K562 (cell line): ENCODE measurements around the gene SPRED2. TPM values are rescaled to one million over a fixed set of nuclear protein-coding genes. Genes with fewer than 3 reads are reported as not detected.
"Not testable (repeated sequence)": the region's sequence is repeated elsewhere in the genome, so short reads cannot be mapped to it uniquely, and the experiment has no call there.

Experiments
- ATAC-seq: fragments of 200-7000 bp; cut with Tn5 transposase; 3 replicates; pipeline ENCODE4 v1.9.1; 2020; ENCODE audit warnings: moderate library complexity
- BruUV-seq: library from RNA; stranded (reverse); fragments of 400-500 nt; replicated peaks from 2 replicates; lab custom pipeline; 2021; lab: Mats Ljungman, UMichigan
- CTCF ChIA-PET: fragments of 300-600 bp; formaldehyde crosslinking; extraction: SDS; loops from one replicate; lab custom pipeline; 2021; ENCODE audit warnings: low intra/inter-chr PET ratio; lab: Yijun Ruan, JAX
- POLR2A ChIA-PET: fragments of 300-600, 350-650 bp; sonication (Branson Sonifier 250); formaldehyde crosslinking; extraction: SDS; loops from one replicate; lab custom pipeline; 2021; ENCODE audit warnings: antibody characterized with exemption, inconsistent platforms; lab: Yijun Ruan, JAX
- DNase-seq, 4 experiments: peaks; one replicate each; pipeline versions ENCODE4 v3.0.0 to v3.0.0-alpha.2; 2011 to 2018; ENCODE audit warnings: low spot score in 3 of 4, mixed read lengths in 3 of 4; ENCODE audit errors: extremely low read depth in 1 of 4
- FAIRE-seq: peaks from 2 replicates; lab custom pipeline; 2011; peaks lifted over from hg19 to GRCh38; lab: Jason Lieb, UNC
- H2AFZ ChIP-seq: 2 replicates; pipeline ENCODE4 v1.6.0; 2011; ENCODE audit warnings: low read depth, low read length, control low read depth, inconsistent platforms
- H3K27ac ChIP-seq: fragments of 200-600 bp; 3 replicates; pipeline ENCODE4 v1.8.0; 2011; ENCODE audit warnings: low read depth, mild to moderate bottlenecking, control low read depth, inconsistent platforms, low read length, moderate library complexity, mixed read lengths; ENCODE audit errors: extremely low read depth
- H3K27me3 ChIP-seq, 2 experiments: fragments of 300-600 bp in 1 of 2; 2 replicates in 1 of 2; 3 replicates in 1 of 2; pipeline versions ENCODE4 v1.6.0 to v1.8.0; 2011; ENCODE audit warnings: inconsistent platforms in 2 of 2, low read length in 2 of 2, mild to moderate bottlenecking in 1 of 2, mixed read lengths in 1 of 2, moderate library complexity in 1 of 2; ENCODE audit not compliant: control insufficient read depth in 2 of 2, insufficient read depth in 2 of 2
- H3K36me3 ChIP-seq: fragments of 300-600 bp; 3 replicates; pipeline ENCODE4 v1.8.0; 2011; ENCODE audit warnings: mild to moderate bottlenecking, low read length, inconsistent platforms; ENCODE audit not compliant: control insufficient read depth, insufficient read depth
- H3K4me1 ChIP-seq, 2 experiments: fragments of 200-600 bp in 1 of 2; replicated peaks in 1 of 2; 2 replicates in 1 of 2; 3 replicates in 1 of 2; pipeline versions ENCODE4 v1.5.1 to v1.8.0; 2011; ENCODE audit warnings: inconsistent platforms in 2 of 2, low read length in 2 of 2, mild to moderate bottlenecking in 1 of 2, mixed read lengths in 1 of 2, moderate library complexity in 1 of 2; ENCODE audit not compliant: control insufficient read depth in 2 of 2, insufficient read depth in 2 of 2
- H3K4me2 ChIP-seq: 2 replicates; pipeline ENCODE4 v1.6.1; 2011; ENCODE audit warnings: low read length, control low read depth, inconsistent platforms, mixed read lengths; ENCODE audit not compliant: insufficient read depth
- H3K4me3 ChIP-seq: fragments of 200-600 bp; sonication (generic), shearing (Covaris generic); 2 replicates; pipeline ENCODE4 v1.5.1; 2016; ENCODE audit warnings: control low read depth, inconsistent platforms
- H3K79me2 ChIP-seq: fragments of 200-600 bp; 3 replicates; pipeline ENCODE4 v1.8.0; 2011; ENCODE audit warnings: low read length, inconsistent platforms; ENCODE audit not compliant: control insufficient read depth, insufficient read depth
- H3K9ac ChIP-seq, 2 experiments: 2 replicates each; pipeline versions ENCODE4 v1.6.0 to v1.6.1; 2011; ENCODE audit warnings: low read depth in 2 of 2, low read length in 2 of 2, control low read depth in 1 of 2, inconsistent platforms in 1 of 2, mild to moderate bottlenecking in 1 of 2, mixed read lengths in 1 of 2; ENCODE audit not compliant: insufficient read depth in 1 of 2
- H3K9me1 ChIP-seq: one replicate; pipeline ENCODE4 v1.6.0; 2011; ENCODE audit warnings: inconsistent platforms, mild to moderate bottlenecking, low read length, moderate library complexity; ENCODE audit not compliant: control insufficient read depth, insufficient read depth
- H3K9me3 ChIP-seq: replicated peaks from 2 replicates; pipeline ENCODE4 v1.5.1; 2011; ENCODE audit warnings: low read depth, low read length, inconsistent platforms; ENCODE audit not compliant: control insufficient read depth, insufficient read depth
- H4K20me1 ChIP-seq: replicated peaks from 2 replicates; pipeline ENCODE4 v1.6.1; 2011; ENCODE audit warnings: low read length, inconsistent platforms, mixed read lengths; ENCODE audit not compliant: control insufficient read depth, insufficient read depth
- ARID3A ChIP-seq: IDR thresholded peaks from 2 replicates; pipeline ENCODE4 v1.6.1; 2012; ENCODE audit warnings: low read depth, low read length, improper control_type of control experiment, borderline replicate concordance
- KDM1A ChIP-seq, 2 experiments: fragments of 450-650 bp; IDR thresholded peaks; 2 replicates each; pipeline ENCODE4 v1.6.1; 2016; ENCODE audit warnings: mild to moderate bottlenecking in 2 of 2
- KLF10 ChIP-seq: fragments of 250-450 bp; sonication (Bioruptor Pico); IDR thresholded peaks from 2 replicates; pipeline ENCODE4 v1.6.1; 2021; ENCODE audit warnings: matching md5 sums
- MYC ChIP-seq, 2 experiments: fragments of 250-450 bp in 1 of 2; sonication (Bioruptor Pico) in 1 of 2; IDR thresholded peaks; 2 replicates each; pipeline versions ENCODE4 v1.5.1 to v1.6.1; 2012 to 2021; ENCODE audit warnings: low read depth in 2 of 2, borderline replicate concordance in 1 of 2, improper control_type of control experiment in 1 of 2, low read length in 1 of 2, mild to moderate bottlenecking in 1 of 2, moderate library complexity in 1 of 2
- NR1H2 ChIP-seq: sonication (generic); formaldehyde crosslinking; IDR thresholded peaks from 2 replicates; pipeline ENCODE4 v1.4.0; 2020; ENCODE audit warnings: mild to moderate bottlenecking, missing genetic modification reagents
- SP2 ChIP-seq: IDR thresholded peaks from 2 replicates; pipeline ENCODE4 v1.6.1; 2011; ENCODE audit warnings: mild to moderate bottlenecking, low read depth, low read length, moderate library complexity; ENCODE audit not compliant: poor library complexity, severe bottlenecking; ENCODE audit errors: extremely low read depth
- STAG1 ChIP-seq: sonication (generic); formaldehyde crosslinking; IDR thresholded peaks from 2 replicates; pipeline ENCODE4 v1.5.0; 2020; ENCODE audit warnings: missing genetic modification reagents, borderline replicate concordance
- ZNF696 ChIP-seq: fragments of 250-450 bp; sonication (Bioruptor Pico); conservative IDR thresholded peaks from 2 replicates; pipeline ENCODE4 v1.4.0; 2020; ENCODE audit warnings: mild to moderate bottlenecking, moderate library complexity
- ZNF699 ChIP-seq: fragments of 250-450 bp; sonication (Bioruptor Pico); IDR thresholded peaks from 2 replicates; pipeline ENCODE4 v1.8.0; 2021; ENCODE audit warnings: mild to moderate bottlenecking, moderate library complexity; ENCODE audit not compliant: insufficient replicate concordance
- WGBS: fragments of 100-300 bp; shearing (Covaris generic); methylation state at CpG from one replicate; pipeline ENCODE4 v1.1.6; 2016; ENCODE audit warnings: low coverage, mixed read lengths; ENCODE audit not compliant: insufficient coverage; ENCODE audit errors: missing lambda C conversion rate; 5-methylcytosine and 5-hydroxymethylcytosine counted together
- in situ Hi-C: fragments of 300-500 bp; cut with MboI; formaldehyde crosslinking; loops from 4 replicates; pipeline ENCODE4 v1.15.0; 2018; ENCODE audit warnings: inconsistent platforms, mixed read lengths
- intact Hi-C: fragments of 100-400 bp; cut with micrococcal nuclease; formaldehyde crosslinking; loops from 2 replicates; pipeline ENCODE4 v1.14.2; 2022
- polyA plus RNA-seq, 8 experiments: library from polyadenylated mRNA; depleted of rRNA in 4 of 8; stranded (reverse) in 5 of 8; unstranded in 3 of 8; fragments of >200 nt; fragmentation: Nextera tagmentation in 2 of 8; fragmentation: Illumina TruSeq in 1 of 8; extraction: Ambion mirVana in 2 of 8; extraction: Trizol in 1 of 8; gene quantifications; 2 replicates each; pipeline versions ENCODE4 v1.2.1 to v1.2.3, GENCODE V29; 2011 to 2014; ENCODE audit warnings: inconsistent platforms in 1 of 8, missing spikeins in 1 of 8
- total RNA-seq, 7 experiments: library from RNA; depleted of rRNA in 6 of 7; stranded (reverse); fragments of >200 nt in 6 of 7; fragmentation: Illumina TruSeq in 2 of 7; extraction: Trizol in 2 of 7; gene quantifications; 2 replicates each; pipeline versions ENCODE4 v1.2.1 to v1.2.3, GENCODE V29; 2011 to 2021; ENCODE audit warnings: low replicate concordance in 1 of 7

Gene SPRED2
- total and polyA plus RNA-seq, 9 of the 15 experiments (the other 6 are each of a cell fraction or from before 2014, with no cell fraction given): 4.6 to 50.8 (median 14.1) TPM

GRCh38 chr2:65337915-65338314, 94.5 kb downstream of the SPRED2 start:
- H4K20me1 ChIP-seq, H3K27me3 ChIP-seq, ATAC-seq, H2AFZ ChIP-seq, H3K9me1 ChIP-seq, BruUV-seq, H3K9me3 ChIP-seq, CTCF ChIA-PET, intact Hi-C loops, H3K9ac ChIP-seq, FAIRE-seq, H3K4me2 ChIP-seq, H3K4me1 ChIP-seq, DNase-seq, in situ Hi-C loops, H3K27ac ChIP-seq, H3K4me3 ChIP-seq, POLR2A ChIA-PET, H3K79me2 ChIP-seq: not testable (repeated sequence)
- H3K36me3 ChIP-seq: peaks cover 46% of the 10 kb centered on the region
- WGBS: 100% methylated on average over 1 of the region's 11 CpGs

DNA sequence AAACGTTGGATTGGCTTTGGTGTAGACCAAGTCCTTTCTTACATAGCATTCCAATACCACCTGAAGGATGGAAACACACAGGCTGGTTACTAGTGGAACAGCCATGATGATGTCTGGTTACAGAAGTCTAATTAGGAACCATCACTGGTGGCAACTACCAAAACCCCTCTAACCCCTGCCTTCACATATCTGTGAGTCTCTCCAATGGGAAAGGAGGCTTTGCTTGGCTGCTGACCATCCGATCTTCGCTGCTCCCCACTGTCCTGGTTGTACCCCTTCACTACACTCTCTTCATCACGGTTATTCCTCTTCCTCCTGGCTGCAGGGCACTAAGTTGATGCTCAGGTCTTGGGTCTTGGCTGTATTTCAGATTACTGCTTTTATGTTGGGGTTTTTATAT, 97.7 kb downstream of the SPRED2 start:
- FAIRE-seq: peak; percentile 29
- POLR2A ChIA-PET: no interaction called here

More for the DNA sequence above, 97.7 kb downstream of the SPRED2 start:
- CTCF ChIA-PET: no interaction called here
- BruUV-seq: no TSS peak
- no peak overlapping the region for H2AFZ ChIP-seq
- H4K20me1 ChIP-seq: no peaks in the 10 kb centered on the region
- peaks cover 49% of the 10 kb centered on the region for H3K36me3 ChIP-seq
- no peak overlapping the region for H3K27ac ChIP-seq
- TF ChIP-seq ZNF699 (CRISPR knock-in tag) (no peak), MYC (IDR thresholded peaks at IDR 0.05; ENCODE audit: low read depth, low read length) (no peak), MYC (CRISPR knock-in tag; IDR thresholded peaks at IDR 0.05; ENCODE audit: borderline replicate concordance, low read depth) (no peak), ARID3A (no peak), KDM1A (IDR thresholded peaks at IDR 0.05) (no peak), KLF10 (no peak), ZNF696 (CRISPR knock-in tag) (no peak), NR1H2 (CRISPR knock-in tag) (no peak), SP2 (no peak), STAG1 (no peak)
- H3K9me3 ChIP-seq: no peaks in the 10 kb centered on the region
- H3K4me2 ChIP-seq: no peak overlapping the region
- H3K4me1 ChIP-seq: no peaks in the 10 kb centered on the region
- no peak for ATAC-seq
- no peaks in the 10 kb centered on the region for H3K79me2 ChIP-seq
- no peaks in the 10 kb centered on the region for H3K27me3 ChIP-seq
- H3K9me1 ChIP-seq: no peaks in the 10 kb centered on the region
- intact Hi-C loops (no loop called here), in situ Hi-C loops (no loop called here)
- DNase-seq: no peak
- H3K9ac ChIP-seq: no peak overlapping the region
- WGBS: 84% methylated on average over 4 of the region's 4 CpGs
- no peak overlapping the region for H3K4me3 ChIP-seq
